HUES48 (cell line): ENCODE results near the gene TLDC2.

Experiments used
- H3K27ac ChIP-seq: one replicate; pipeline ENCODE4 v1.7.0; 2013; ENCODE audit warnings: low read depth, low read length, inconsistent platforms
- H3K27me3 ChIP-seq: 2 replicates; pipeline ENCODE4 v1.6.1; 2013; ENCODE audit warnings: mild to moderate bottlenecking, low read length; ENCODE audit not compliant: control insufficient read depth, insufficient read depth
- H3K36me3 ChIP-seq: 2 replicates; pipeline ENCODE4 v1.6.1; 2013; ENCODE audit warnings: low read length; ENCODE audit not compliant: control insufficient read depth, insufficient read depth
- H3K4me1 ChIP-seq: 2 replicates; pipeline ENCODE4 v1.6.1; 2013; ENCODE audit warnings: mild to moderate bottlenecking, low read length; ENCODE audit not compliant: control insufficient read depth, insufficient read depth
- H3K4me3 ChIP-seq: 2 replicates; pipeline ENCODE4 v1.5.1; 2013; ENCODE audit warnings: mild to moderate bottlenecking, low read depth, low read length
- H3K9ac ChIP-seq: 2 replicates; pipeline ENCODE4 v1.6.1; 2013; ENCODE audit warnings: mild to moderate bottlenecking, low read depth, low read length, moderate library complexity
- H3K9me3 ChIP-seq: 2 replicates; pipeline ENCODE4 v1.6.1; 2013; ENCODE audit warnings: low read length; ENCODE audit not compliant: control insufficient read depth, insufficient read depth

Gene TLDC2

DNA sequence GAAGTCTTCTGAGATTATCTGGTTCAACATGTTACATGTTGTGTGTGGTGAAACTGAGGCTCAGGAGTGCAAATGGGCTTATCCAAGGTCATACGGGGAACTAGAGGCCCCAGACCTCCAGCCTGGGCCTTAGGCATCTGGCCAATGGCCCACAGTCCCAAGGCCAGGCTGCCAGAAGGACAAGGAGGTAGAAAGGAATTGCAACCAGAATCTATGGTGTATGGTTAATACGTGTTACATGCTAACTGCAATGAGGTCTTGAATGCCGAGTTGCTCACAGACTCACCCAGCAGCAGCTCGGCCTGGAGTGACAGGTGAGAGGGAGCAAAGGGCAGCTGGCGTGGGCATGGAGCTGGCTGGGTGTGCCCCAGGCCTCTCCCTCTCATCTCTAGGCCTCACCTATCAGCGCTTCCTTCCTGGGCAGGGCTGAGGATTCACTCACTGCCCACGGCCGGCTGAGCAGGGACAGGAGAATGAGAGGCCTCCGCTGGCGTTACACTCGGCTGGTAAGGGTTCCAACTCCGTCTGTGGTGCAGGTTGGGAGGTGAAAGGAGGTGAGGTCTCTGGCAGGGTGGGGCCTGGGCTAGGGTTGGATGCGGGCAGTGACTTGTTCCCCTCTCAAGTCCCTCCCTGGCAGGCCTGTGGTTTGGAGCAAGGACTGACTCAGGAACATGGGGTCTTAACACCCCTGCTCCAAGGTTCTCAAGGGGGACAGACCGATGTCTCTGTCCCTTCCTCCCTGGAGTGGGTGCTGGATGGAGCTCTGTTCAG is at the start of gene TLDC2:
TLDC2 (plus strand) TSS at position 437 of the 771 bp plus-strand sequence; CDS start at position 474, 37 bp downstream.
- Histone ChIP-seq H3K4me3 (no peak within 1 kb of the TSS), H3K27me3 (no peaks in the 10 kb centered on the region), H3K9ac (no peak within 1 kb of the TSS), H3K27ac (no peak within 1 kb of the TSS), H3K36me3 (no peaks in the 10 kb centered on the region), H3K4me1 (no peaks in the 10 kb centered on the region), H3K9me3 (no peaks in the 10 kb centered on the region)

GRCh38 chr20:36826554-36827244 is 49.2 kb upstream of the TLDC2 start:
- no peak overlapping the region for H3K4me3 ChIP-seq
- no peak overlapping the region for H3K27ac ChIP-seq
- no peaks in the 10 kb centered on the region for H3K9me3 ChIP-seq
- peaks cover 41% of the 10 kb centered on the region for H3K36me3 ChIP-seq
- no peaks in the 10 kb centered on the region for H3K27me3 ChIP-seq
- no peaks in the 10 kb centered on the region for H3K4me1 ChIP-seq
- H3K9ac ChIP-seq = no peak overlapping the region

DNA sequence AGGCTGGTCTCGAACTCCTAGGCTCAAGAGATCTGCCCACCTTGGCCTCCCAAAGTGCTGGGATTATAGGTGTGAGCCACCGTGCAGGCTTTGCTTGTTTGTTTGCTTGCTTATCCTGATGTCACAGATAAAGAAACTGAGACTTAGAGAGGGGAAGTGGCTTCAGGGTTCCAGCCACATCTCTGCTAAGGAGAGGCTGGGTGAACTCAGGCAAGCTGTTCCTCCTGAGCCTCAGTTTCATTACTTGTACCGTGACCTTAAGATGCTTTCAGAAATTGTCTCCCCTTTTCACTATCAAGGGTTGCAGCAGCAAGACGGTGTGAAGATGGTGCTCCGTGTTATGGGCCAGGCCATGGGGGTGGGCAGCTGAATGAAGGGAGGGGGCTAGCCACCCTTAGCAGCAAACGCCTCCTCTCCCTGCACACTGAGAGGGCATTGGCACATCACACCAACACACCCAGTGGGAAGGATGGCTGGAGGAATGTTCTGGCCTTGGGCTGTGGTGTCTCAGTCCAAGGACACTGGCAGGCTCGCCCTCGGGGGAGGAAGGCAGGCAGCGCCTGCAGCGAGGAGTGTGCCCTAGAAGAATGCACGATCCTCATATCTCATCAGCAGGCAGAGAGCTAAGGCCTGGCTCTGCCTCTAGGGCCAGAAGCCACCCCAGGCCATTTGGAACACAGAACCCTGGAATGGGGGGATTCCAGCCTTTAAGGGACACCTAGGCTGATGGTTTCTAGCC is 48.2 kb upstream of the TLDC2 start:
- H3K4me3 ChIP-seq = no peak overlapping the region
- no peak overlapping the region for H3K27ac ChIP-seq
- H3K4me1 ChIP-seq = no peaks in the 10 kb centered on the region
- H3K9me3 ChIP-seq = no peaks in the 10 kb centered on the region
- H3K27me3 ChIP-seq = no peaks in the 10 kb centered on the region
- H3K36me3 ChIP-seq = peaks cover 41% of the 10 kb centered on the region
- H3K9ac ChIP-seq = no peak overlapping the region

DNA sequence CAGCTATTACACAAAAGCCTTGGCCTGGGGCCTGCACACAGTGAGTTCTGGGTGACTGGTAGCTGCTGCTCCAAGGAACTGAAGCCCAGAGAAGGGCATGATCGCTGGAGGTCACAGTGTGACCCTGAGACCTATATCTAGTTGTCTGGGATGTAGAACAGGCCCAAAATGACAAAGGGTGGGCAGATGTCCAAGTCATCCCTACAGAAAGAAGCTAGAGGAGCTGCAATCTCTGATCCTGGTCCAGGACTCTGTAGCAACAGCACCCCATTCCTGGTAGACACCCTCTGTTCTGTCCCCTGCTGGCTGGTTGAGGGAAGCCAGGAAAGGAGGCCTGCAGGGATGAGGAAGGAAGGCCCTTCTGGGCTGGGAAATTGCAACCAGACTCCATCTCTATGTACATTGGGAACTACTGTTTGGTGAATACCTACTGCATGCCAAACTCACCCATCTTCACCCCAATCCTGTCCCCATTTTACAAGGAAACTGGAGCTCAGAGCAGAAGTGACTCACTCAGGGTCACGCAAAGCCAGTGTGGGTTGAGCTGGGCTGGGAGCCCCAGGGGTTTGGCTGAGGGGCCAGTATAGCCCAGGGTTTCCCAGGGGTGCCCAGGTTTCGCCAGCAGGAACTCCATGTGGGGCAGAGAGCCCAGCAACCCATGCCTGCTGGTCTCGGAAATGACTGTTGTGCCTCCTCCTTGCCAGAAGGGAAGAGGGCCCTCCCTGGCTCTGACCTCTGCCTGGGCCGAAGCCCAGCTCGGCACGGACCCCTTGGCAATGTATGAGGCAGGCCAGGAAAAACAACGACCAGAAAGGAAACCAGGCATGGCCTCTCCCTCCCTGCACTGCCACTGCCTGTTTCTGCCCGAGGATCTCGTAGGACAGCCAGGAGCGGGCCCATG is 44.9 kb upstream of the TLDC2 start:
- H3K36me3 ChIP-seq = peaks cover 25% of the 10 kb centered on the region
- H3K9ac ChIP-seq = no peak overlapping the region
- H3K4me1 ChIP-seq = peaks cover 3% of the 10 kb centered on the region
- H3K4me3 ChIP-seq = no peak overlapping the region
- no peaks in the 10 kb centered on the region for H3K9me3 ChIP-seq
- no peaks in the 10 kb centered on the region for H3K27me3 ChIP-seq
- H3K27ac ChIP-seq = no peak overlapping the region

DNA sequence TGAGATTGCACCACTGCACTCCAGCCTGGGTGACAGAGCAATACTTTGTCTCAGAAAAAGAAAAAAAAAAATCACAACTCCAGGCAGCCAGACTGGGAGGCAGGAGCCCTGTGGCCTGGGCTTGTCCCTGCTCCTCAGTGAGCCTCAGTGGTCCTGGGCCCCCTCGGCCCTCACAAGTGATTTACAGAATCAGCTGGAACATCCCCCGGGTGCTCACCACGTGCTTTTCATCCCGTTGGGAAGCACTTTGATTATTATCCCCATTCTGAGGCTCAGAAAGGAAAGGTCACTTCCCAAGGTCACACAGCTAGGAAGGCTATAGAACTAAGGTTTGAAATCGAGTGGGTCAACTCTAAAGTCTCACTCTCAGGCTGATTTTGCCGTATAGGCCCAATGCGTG is 43.1 kb upstream of the TLDC2 start:
- no peak overlapping the region for H3K4me3 ChIP-seq
- H3K27me3 ChIP-seq = no peaks in the 10 kb centered on the region
- H3K9ac ChIP-seq = no peak overlapping the region
- no peaks in the 10 kb centered on the region for H3K9me3 ChIP-seq
- peaks cover 15% of the 10 kb centered on the region for H3K36me3 ChIP-seq
- peaks cover 3% of the 10 kb centered on the region for H3K4me1 ChIP-seq
- H3K27ac ChIP-seq = peak overlapping the region; percentile 37

DNA sequence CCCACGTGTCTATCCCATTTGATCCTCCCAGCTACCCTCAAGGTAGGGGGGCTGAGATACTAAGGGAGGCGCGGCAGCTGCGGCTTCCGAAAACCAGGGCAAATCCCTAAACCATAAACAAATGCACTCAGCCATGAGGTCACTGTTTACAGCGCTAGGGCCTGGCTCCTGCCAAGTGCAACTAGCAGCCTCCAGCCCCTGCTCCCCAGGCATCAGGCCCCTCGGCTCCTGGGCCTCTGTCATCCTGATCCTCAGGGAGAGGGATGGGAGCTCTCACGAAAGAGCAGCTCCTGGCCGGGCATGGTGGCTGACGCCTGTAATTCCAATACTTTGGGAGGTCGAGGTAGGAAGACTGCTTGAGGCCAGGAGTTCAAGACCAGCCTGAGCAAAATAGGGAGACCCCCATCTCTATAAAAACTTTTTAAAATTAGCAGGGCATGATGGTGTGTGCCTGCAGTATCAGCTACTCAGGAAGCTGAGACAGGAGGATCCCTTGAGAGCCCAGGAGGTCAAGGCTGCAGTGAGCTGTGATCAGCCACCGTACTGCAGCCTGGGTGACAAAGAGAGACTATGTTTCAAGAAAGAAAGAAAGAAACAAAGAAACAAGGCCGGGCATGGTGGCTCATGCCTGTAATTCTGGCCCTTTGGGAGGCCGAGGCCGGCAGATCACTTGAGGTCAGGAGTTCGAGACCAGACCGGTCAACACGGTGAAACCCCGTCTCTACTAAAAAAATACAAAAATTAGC is 42.5 kb upstream of the TLDC2 start:
- Histone ChIP-seq H3K27ac (peak overlapping the region; percentile 37), H3K9ac (no peak overlapping the region), H3K27me3 (no peaks in the 10 kb centered on the region), H3K9me3 (no peaks in the 10 kb centered on the region), H3K4me1 (peaks cover 3% of the 10 kb centered on the region), H3K36me3 (peaks cover 10% of the 10 kb centered on the region), H3K4me3 (no peak overlapping the region)

DNA sequence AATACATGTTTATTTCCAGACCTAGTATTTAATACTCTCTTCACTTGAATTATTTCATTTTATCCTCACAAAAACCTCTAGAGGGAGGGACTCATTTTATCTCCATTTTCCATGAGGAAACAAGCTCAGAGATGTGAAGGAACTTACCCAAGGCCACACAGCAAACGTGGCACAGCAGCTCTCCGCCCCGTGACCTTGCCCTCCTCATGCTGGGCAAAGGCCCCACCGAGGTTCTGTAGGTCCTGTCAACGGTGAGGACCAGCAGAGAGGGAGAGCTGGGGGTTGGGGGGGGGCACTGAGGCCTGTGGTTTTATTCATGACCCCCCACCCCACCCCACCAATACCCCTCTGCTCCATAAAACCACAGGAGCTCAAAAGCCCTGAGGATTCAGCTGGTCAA is 40.9 kb upstream of the TLDC2 start:
- H3K9ac ChIP-seq = peak overlapping the region; percentile 13; the same call in 1 of the 2 replicates
- peak overlapping the region; percentile 64 for H3K27ac ChIP-seq
- peaks cover 6% of the 10 kb centered on the region; the same call in 1 of the 2 replicates for H3K36me3 ChIP-seq
- peaks cover 3% of the 10 kb centered on the region for H3K4me1 ChIP-seq
- H3K4me3 ChIP-seq = no peak overlapping the region
- H3K9me3 ChIP-seq = no peaks in the 10 kb centered on the region
- no peaks in the 10 kb centered on the region for H3K27me3 ChIP-seq

GRCh38 chr20:36835453-36836198 is 40.3 kb upstream of the TLDC2 start:
- H3K9me3 ChIP-seq = no peaks in the 10 kb centered on the region
- H3K27ac ChIP-seq = peak overlapping the region; percentile 64
- no peaks in the 10 kb centered on the region for H3K27me3 ChIP-seq
- peaks cover 3% of the 10 kb centered on the region for H3K4me1 ChIP-seq
- peak overlapping the region; percentile 13; the same call in 1 of the 2 replicates for H3K9ac ChIP-seq
- H3K4me3 ChIP-seq = 0 out of 2 replicates have a peak overlapping the region, but pooled peaks have one; percentile 34
- peaks cover 6% of the 10 kb centered on the region; the same call in 1 of the 2 replicates for H3K36me3 ChIP-seq

GRCh38 chr20:36836591-36837269 is 39.2 kb upstream of the TLDC2 start:
- H3K4me1 ChIP-seq = peaks cover 3% of the 10 kb centered on the region
- peaks cover 6% of the 10 kb centered on the region; the same call in 1 of the 2 replicates for H3K36me3 ChIP-seq
- no peak overlapping the region for H3K9ac ChIP-seq
- H3K9me3 ChIP-seq = no peaks in the 10 kb centered on the region
- H3K4me3 ChIP-seq = no peak overlapping the region
- no peaks in the 10 kb centered on the region for H3K27me3 ChIP-seq
- peak overlapping the region; percentile 75 for H3K27ac ChIP-seq
